MG63 (cell line): ENCODE data around the gene CUX1. TPM values are rescaled to one million over a fixed set of nuclear protein-coding genes. Genes with fewer than 3 reads are reported as not detected.

Experiments used
- DNase-seq: peaks from one replicate; pipeline ENCODE4 v3.0.0-alpha.2; 2020
- H3K27me3 ChIP-seq: fragments of 250-450 bp; sonication (Bioruptor Pico); 2 replicates; pipeline ENCODE4 v1.5.1; 2020; ENCODE audit warnings: mild to moderate bottlenecking, moderate library complexity
- H3K36me3 ChIP-seq: fragments of 250-450 bp; sonication (Bioruptor Pico); 2 replicates; pipeline ENCODE4 v1.5.1; 2020; ENCODE audit warnings: mild to moderate bottlenecking, moderate library complexity
- H3K4me3 ChIP-seq: fragments of 250-450 bp; sonication (Bioruptor Pico); 2 replicates; pipeline ENCODE4 v1.5.1; 2020; ENCODE audit warnings: mild to moderate bottlenecking, moderate library complexity
- H3K9me3 ChIP-seq: fragments of 250-450 bp; sonication (Bioruptor Pico); 2 replicates; pipeline ENCODE4 v1.5.1; 2020; ENCODE audit warnings: mild to moderate bottlenecking, moderate library complexity
- total RNA-seq: library from RNA; depleted of rRNA; stranded (reverse); fragments of >200 nt; shearing (Covaris generic); gene quantifications from 2 replicates; pipeline ENCODE4 v1.2.3, GENCODE V29; 2014; ENCODE audit warnings: low replicate concordance

CUX1 gene
- total RNA-seq, 1 experiment from 2014 or later, result 7.1 TPM

GRCh38 chr7:102255916-102256315 lies 438.5 kb downstream of the CUX1 start:
- Histone ChIP-seq H3K36me3 (no peaks in the 10 kb centered on the region), H3K4me3 (no peak overlapping the region), H3K27me3 (no peaks in the 10 kb centered on the region), H3K9me3 (no peaks in the 10 kb centered on the region)
- DNase-seq, result no peak

- no peaks in the 10 kb centered on the region for H3K36me3 ChIP-seq
- H3K27me3 ChIP-seq, result no peaks in the 10 kb centered on the region
- H3K4me3 ChIP-seq, result no peak overlapping the region
- no peaks in the 10 kb centered on the region for H3K9me3 ChIP-seq
- no peak for DNase-seq
Measured at GRCh38 chr7:102258073-102258748, 440.8 kb downstream of the CUX1 start.

- Histone ChIP-seq H3K27me3 (no peaks in the 10 kb centered on the region), H3K9me3 (no peaks in the 10 kb centered on the region), H3K4me3 (no peak overlapping the region), H3K36me3 (no peaks in the 10 kb centered on the region)
- no peak for DNase-seq
Measured at GRCh38 chr7:102258749-102259107, 441.3 kb downstream of the CUX1 start.

- Histone ChIP-seq H3K27me3 (no peaks in the 10 kb centered on the region), H3K9me3 (no peaks in the 10 kb centered on the region), H3K4me3 (no peak overlapping the region), H3K36me3 (no peaks in the 10 kb centered on the region)
- peak; percentile 16 for DNase-seq
Measured at GRCh38 chr7:102260856-102261255, 443.4 kb downstream of the CUX1 start.

GRCh38 chr7:102261451-102261850 lies 444.0 kb downstream of the CUX1 start:
- DNase-seq, result no peak
- Histone ChIP-seq H3K36me3 (no peaks in the 10 kb centered on the region), H3K4me3 (no peak overlapping the region), H3K27me3 (no peaks in the 10 kb centered on the region), H3K9me3 (no peaks in the 10 kb centered on the region)

- no peak overlapping the region for H3K4me3 ChIP-seq
- H3K27me3 ChIP-seq, result no peaks in the 10 kb centered on the region
- H3K36me3 ChIP-seq, result no peaks in the 10 kb centered on the region
- H3K9me3 ChIP-seq, result no peaks in the 10 kb centered on the region
- no peak for DNase-seq
Measured at GRCh38 chr7:102262546-102262945, 445.1 kb downstream of the CUX1 start.

GRCh38 chr7:102264367-102264891 lies 447.0 kb downstream of the CUX1 start:
- no peak for DNase-seq
- Histone ChIP-seq H3K9me3 (no peaks in the 10 kb centered on the region), H3K27me3 (no peaks in the 10 kb centered on the region), H3K4me3 (no peak overlapping the region), H3K36me3 (no peaks in the 10 kb centered on the region)

- no peaks in the 10 kb centered on the region for H3K9me3 ChIP-seq
- no peaks in the 10 kb centered on the region for H3K36me3 ChIP-seq
- no peak for DNase-seq
- H3K27me3 ChIP-seq, result no peaks in the 10 kb centered on the region
- no peak overlapping the region for H3K4me3 ChIP-seq
Measured at GRCh38 chr7:102266541-102266940, 449.1 kb downstream of the CUX1 start.

GRCh38 chr7:102268635-102269034 lies 451.2 kb downstream of the CUX1 start:
- DNase-seq, result no peak
- Histone ChIP-seq H3K4me3 (no peak overlapping the region), H3K36me3 (no peaks in the 10 kb centered on the region), H3K27me3 (no peaks in the 10 kb centered on the region), H3K9me3 (no peaks in the 10 kb centered on the region)

- H3K27me3 ChIP-seq, result no peaks in the 10 kb centered on the region
Measured at GRCh38 chr7:102270178-102270887, 452.9 kb downstream of the CUX1 start.

GRCh38 chr7:102271158-102271798 lies 453.9 kb downstream of the CUX1 start:
- no peak for DNase-seq
- Histone ChIP-seq H3K36me3 (no peaks in the 10 kb centered on the region), H3K9me3 (no peaks in the 10 kb centered on the region), H3K4me3 (no peak overlapping the region), H3K27me3 (no peaks in the 10 kb centered on the region)

More at GRCh38 chr7:102270178-102270887, 452.9 kb downstream of the CUX1 start:
- Histone ChIP-seq H3K36me3 (no peaks in the 10 kb centered on the region), H3K9me3 (no peaks in the 10 kb centered on the region), H3K4me3 (no peak overlapping the region)
- no peak for DNase-seq

- H3K9me3 ChIP-seq, result no peaks in the 10 kb centered on the region
- H3K27me3 ChIP-seq, result no peaks in the 10 kb centered on the region
- H3K36me3 ChIP-seq, result no peaks in the 10 kb centered on the region
- DNase-seq, result peak; percentile 67
- H3K4me3 ChIP-seq, result no peak overlapping the region
Measured at GRCh38 chr7:102272075-102272916, 454.9 kb downstream of the CUX1 start.

GRCh38 chr7:102272917-102273748 lies 455.7 kb downstream of the CUX1 start:
- no peak overlapping the region for H3K4me3 ChIP-seq
- no peak for DNase-seq

GRCh38 chr7:102273749-102274712 lies 456.6 kb downstream of the CUX1 start:
- DNase-seq, result peak; percentile 68
- H3K9me3 ChIP-seq, result no peaks in the 10 kb centered on the region
- no peaks in the 10 kb centered on the region for H3K27me3 ChIP-seq
- no peaks in the 10 kb centered on the region for H3K36me3 ChIP-seq
- H3K4me3 ChIP-seq, result no peak overlapping the region

More at GRCh38 chr7:102272917-102273748, 455.7 kb downstream of the CUX1 start:
- Histone ChIP-seq H3K27me3 (no peaks in the 10 kb centered on the region), H3K9me3 (no peaks in the 10 kb centered on the region), H3K36me3 (no peaks in the 10 kb centered on the region)

GRCh38 chr7:102275123-102275703 lies 457.8 kb downstream of the CUX1 start:
- Histone ChIP-seq H3K4me3 (no peak overlapping the region), H3K36me3 (no peaks in the 10 kb centered on the region), H3K27me3 (no peaks in the 10 kb centered on the region), H3K9me3 (no peaks in the 10 kb centered on the region)
- DNase-seq, result no peak
